ENCODE data around the gene ADGRG1. TPM values are rescaled to one million over a fixed set of nuclear protein-coding genes. Genes with fewer than 3 reads are reported as not detected.

The ADGRG1 gene
- total RNA-seq, 2 experiments from 2014 or later: not detected

DNA sequence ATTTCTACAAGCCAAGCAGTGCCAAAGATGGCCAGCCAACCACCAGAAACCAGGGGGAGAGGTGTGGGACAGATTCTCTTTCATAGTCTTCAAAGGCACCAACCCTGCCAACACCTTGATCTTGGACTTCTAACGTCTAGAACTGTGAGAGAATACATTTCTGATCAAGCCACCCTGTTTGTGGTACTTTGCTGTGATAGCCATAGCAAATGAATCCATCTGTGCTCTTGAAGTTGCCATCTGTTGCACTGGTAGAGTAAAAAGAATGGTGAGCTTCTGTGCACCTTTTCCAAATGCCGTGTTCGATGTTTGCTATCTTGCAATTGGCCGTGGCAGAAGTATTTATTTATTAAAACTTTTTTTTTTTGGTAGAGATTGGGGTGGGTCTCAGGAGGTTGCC lies 16.7 kb upstream of the ADGRG1 start:
- no peak overlapping the region for H3K27ac ChIP-seq (ENCODE audit: low read depth, low read length, poor library complexity, severe bottlenecking)
- no peak overlapping the region for H3K4me3 ChIP-seq (ENCODE audit: low read depth, low read length, poor library complexity, severe bottlenecking)
- intact Hi-C loops (cut with micrococcal nuclease; ENCODE audit: unreplicated experiment): no loop called here
- H3K4me1 ChIP-seq (ENCODE audit: insufficient read depth, low read length, poor library complexity, severe bottlenecking): no peaks in the 10 kb centered on the region
- H3K9me2 ChIP-seq (ENCODE audit: insufficient read depth, low read length): no peaks in the 10 kb centered on the region
- no peaks in the 10 kb centered on the region for H4K20me1 ChIP-seq (ENCODE audit: insufficient read depth, low read length)
- CTCF ChIA-PET (ENCODE audit: unreplicated experiment): no interaction called here
- BruUV-seq (replicated peaks): no TSS peak
- H3K9me3 ChIP-seq (ENCODE audit: low read length): no peaks in the 10 kb centered on the region
- no peak overlapping the region for H3K4me2 ChIP-seq (ENCODE audit: low read length)
- TF ChIP-seq, protein P1, sequence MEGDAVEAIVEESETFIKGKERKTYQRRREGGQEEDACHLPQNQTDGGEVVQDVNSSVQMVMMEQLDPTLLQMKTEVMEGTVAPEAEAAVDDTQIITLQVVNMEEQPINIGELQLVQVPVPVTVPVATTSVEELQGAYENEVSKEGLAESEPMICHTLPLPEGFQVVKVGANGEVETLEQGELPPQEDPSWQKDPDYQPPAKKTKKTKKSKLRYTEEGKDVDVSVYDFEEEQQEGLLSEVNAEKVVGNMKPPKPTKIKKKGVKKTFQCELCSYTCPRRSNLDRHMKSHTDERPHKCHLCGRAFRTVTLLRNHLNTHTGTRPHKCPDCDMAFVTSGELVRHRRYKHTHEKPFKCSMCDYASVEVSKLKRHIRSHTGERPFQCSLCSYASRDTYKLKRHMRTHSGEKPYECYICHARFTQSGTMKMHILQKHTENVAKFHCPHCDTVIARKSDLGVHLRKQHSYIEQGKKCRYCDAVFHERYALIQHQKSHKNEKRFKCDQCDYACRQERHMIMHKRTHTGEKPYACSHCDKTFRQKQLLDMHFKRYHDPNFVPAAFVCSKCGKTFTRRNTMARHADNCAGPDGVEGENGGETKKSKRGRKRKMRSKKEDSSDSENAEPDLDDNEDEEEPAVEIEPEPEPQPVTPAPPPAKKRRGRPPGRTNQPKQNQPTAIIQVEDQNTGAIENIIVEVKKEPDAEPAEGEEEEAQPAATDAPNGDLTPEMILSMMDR (conservative IDR thresholded peaks at IDR 0.05; ENCODE audit: low read length): no peak
- TF ChIP-seq EZH2phosphoT487 (IDR thresholded peaks at IDR 0.05; ENCODE audit: borderline replicate concordance, low read depth, low read length): no peak
- POLR2A ChIA-PET: interaction anchor here (1.6 kb wide), 1 partner anchor 26 kb away, joined by 3 read pairs; no protein-coding TSS in a partner anchor
- no peaks in the 10 kb centered on the region for H3K79me2 ChIP-seq (ENCODE audit: insufficient read depth, low read depth, low read length)
- no peaks in the 10 kb centered on the region for H3K36me3 ChIP-seq (ENCODE audit: insufficient read depth, low read length)
- DNase-seq (ENCODE audit: low spot score): no peak
- no peak overlapping the region for H2AFZ ChIP-seq (ENCODE audit: low read length)

DNA sequence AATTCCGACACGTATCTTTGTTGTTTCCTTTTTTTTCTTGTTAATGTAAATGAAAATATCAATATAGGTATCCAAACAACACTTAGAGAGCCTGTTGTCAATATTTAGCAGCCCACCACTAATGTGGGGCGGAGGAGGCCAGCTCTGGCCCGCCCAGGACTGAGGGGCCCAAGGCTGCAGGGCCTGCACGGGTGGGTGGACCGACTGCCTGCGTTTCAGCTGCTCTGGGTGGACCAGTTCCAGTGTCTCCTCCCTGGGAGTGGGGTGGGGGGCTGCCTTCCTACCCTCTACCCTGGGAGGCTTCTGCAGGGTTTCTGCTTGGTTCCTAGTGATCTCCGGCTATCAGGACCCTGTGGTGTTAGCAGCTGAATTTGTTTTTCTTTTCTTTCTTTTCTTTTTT lies 15.9 kb upstream of the ADGRG1 start:
- no peaks in the 10 kb centered on the region for H3K9me3 ChIP-seq (ENCODE audit: low read length)
- H3K9me2 ChIP-seq (ENCODE audit: insufficient read depth, low read length): no peaks in the 10 kb centered on the region
- H3K27ac ChIP-seq (ENCODE audit: low read depth, low read length, poor library complexity, severe bottlenecking): no peak overlapping the region
- no peaks in the 10 kb centered on the region for H3K4me1 ChIP-seq (ENCODE audit: insufficient read depth, low read length, poor library complexity, severe bottlenecking)
- H3K79me2 ChIP-seq (ENCODE audit: insufficient read depth, low read depth, low read length): no peaks in the 10 kb centered on the region
- TF ChIP-seq EZH2phosphoT487 (IDR thresholded peaks at IDR 0.05; ENCODE audit: borderline replicate concordance, low read depth, low read length): no peak
- TF ChIP-seq, protein P1 (conservative IDR thresholded peaks at IDR 0.05; ENCODE audit: low read length): no peak
- no peak overlapping the region for H3K4me2 ChIP-seq (ENCODE audit: low read length)
- POLR2A ChIA-PET: no interaction called here
- no TSS peak for BruUV-seq (replicated peaks)
- no peaks in the 10 kb centered on the region for H4K20me1 ChIP-seq (ENCODE audit: insufficient read depth, low read length)
- H2AFZ ChIP-seq (ENCODE audit: low read length): no peak overlapping the region
- intact Hi-C loops (cut with micrococcal nuclease; ENCODE audit: unreplicated experiment): no loop called here
- H3K4me3 ChIP-seq (ENCODE audit: low read depth, low read length, poor library complexity, severe bottlenecking): no peak overlapping the region
- CTCF ChIA-PET (ENCODE audit: unreplicated experiment): no interaction called here
- no peak for DNase-seq (ENCODE audit: low spot score)
- H3K36me3 ChIP-seq (ENCODE audit: insufficient read depth, low read length): no peaks in the 10 kb centered on the region

DNA sequence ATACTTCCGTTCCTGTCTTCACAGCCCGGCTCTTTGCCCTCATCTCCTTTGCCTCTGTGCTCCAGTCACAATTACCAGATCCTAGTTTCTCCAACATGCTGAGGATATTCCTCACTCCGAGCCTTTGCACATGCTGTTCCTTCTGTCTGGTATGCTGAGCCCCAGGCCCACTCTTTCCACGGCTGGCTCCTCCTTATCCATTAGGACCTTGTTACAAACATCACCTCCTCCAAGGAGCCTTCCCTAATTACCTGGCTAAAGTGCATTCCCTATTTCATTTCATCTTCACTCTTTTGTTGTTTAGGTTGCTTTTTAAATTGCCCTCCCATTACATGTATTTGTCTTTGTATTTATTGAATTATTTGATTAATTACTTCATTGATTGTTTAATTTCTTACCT lies 14.9 kb upstream of the ADGRG1 start:
- no peak for DNase-seq (ENCODE audit: low spot score)
- no peak overlapping the region for H2AFZ ChIP-seq (ENCODE audit: low read length)
- CTCF ChIA-PET (ENCODE audit: unreplicated experiment): no interaction called here
- no TSS peak for BruUV-seq (replicated peaks)
- no peaks in the 10 kb centered on the region for H3K36me3 ChIP-seq (ENCODE audit: insufficient read depth, low read length)
- no peaks in the 10 kb centered on the region for H3K79me2 ChIP-seq (ENCODE audit: insufficient read depth, low read depth, low read length)
- H3K9me3 ChIP-seq (ENCODE audit: low read length): no peaks in the 10 kb centered on the region
- H3K4me2 ChIP-seq (ENCODE audit: low read length): no peak overlapping the region
- POLR2A ChIA-PET: no interaction called here
- H3K4me3 ChIP-seq (ENCODE audit: low read depth, low read length, poor library complexity, severe bottlenecking): no peak overlapping the region
- H3K27ac ChIP-seq (ENCODE audit: low read depth, low read length, poor library complexity, severe bottlenecking): no peak overlapping the region
- TF ChIP-seq EZH2phosphoT487 (IDR thresholded peaks at IDR 0.05; ENCODE audit: borderline replicate concordance, low read depth, low read length): no peak
- TF ChIP-seq, protein P1 (conservative IDR thresholded peaks at IDR 0.05; ENCODE audit: low read length): no peak
- no peaks in the 10 kb centered on the region for H3K9me2 ChIP-seq (ENCODE audit: insufficient read depth, low read length)
- H3K4me1 ChIP-seq (ENCODE audit: insufficient read depth, low read length, poor library complexity, severe bottlenecking): no peaks in the 10 kb centered on the region
- no peaks in the 10 kb centered on the region for H4K20me1 ChIP-seq (ENCODE audit: insufficient read depth, low read length)
- intact Hi-C loops (cut with micrococcal nuclease; ENCODE audit: unreplicated experiment): no loop called here

All from OCI-LY7 (cell line).